Naive thymus-derived CD8-positive, alpha-beta T cell (primary cell): ENCODE data around the gene DROSHA. TPM values are rescaled to one million over a fixed set of nuclear protein-coding genes. Genes with fewer than 3 reads are reported as not detected.
A peak's percentile ranks its signal among the peaks of the same experiment; 100 is the strongest.
"Not testable (repeated sequence)": the region's sequence is repeated elsewhere in the genome, so short reads cannot be mapped to it uniquely, and the experiment has no call there.

Experiments
- ATAC-seq, 2 donors: fragments of 150-1000 bp; cut with Tn5 transposase in 1 of 2; sonication (Bioruptor Pico), chemical (Tn5 transposase) in 1 of 2; 1 replicate in 1 of 2; 2 replicates in 1 of 2; pipeline ENCODE4 v1.10.0; 2021; ENCODE audit warnings: mild to moderate bottlenecking in 2 of 2, moderate library complexity in 2 of 2
- POLR2A ChIA-PET: fragments of 350-600 bp; sonication (Branson Sonifier 250); formaldehyde crosslinking; loops from one replicate; lab custom pipeline; 2021; ENCODE audit warnings: antibody characterized with exemption; lab: Charles Lee
- DNase-seq, 10 donors: peaks; one replicate each; pipeline versions ENCODE4 v3.0.0 to v3.0.0-alpha.2; 2020 to 2022
- H3K27ac Mint-ChIP-seq, 10 donors: one replicate each; pipeline ENCODE4 v1.8.0; 2020 to 2022; ENCODE audit warnings: mild to moderate bottlenecking in 10 of 10, mixed read lengths in 10 of 10, moderate library complexity in 4 of 10, inconsistent platforms in 1 of 10
- H3K27me3 Mint-ChIP-seq, 5 donors: one replicate each; pipeline ENCODE4 v1.8.0; 2021 to 2022; ENCODE audit warnings: mixed read lengths in 5 of 5
- H3K36me3 Mint-ChIP-seq, 3 donors: one replicate each; pipeline ENCODE4 v1.8.0; 2020 to 2022; ENCODE audit warnings: mixed read lengths in 3 of 3, mild to moderate bottlenecking in 2 of 3, inconsistent platforms in 1 of 3
- H3K4me1 Mint-ChIP-seq, 4 donors: one replicate each; pipeline ENCODE4 v1.8.0; 2021 to 2022; ENCODE audit warnings: mixed read lengths in 4 of 4
- H3K4me3 Mint-ChIP-seq, 10 donors: one replicate each; pipeline ENCODE4 v1.8.0; 2020 to 2022; ENCODE audit warnings: mild to moderate bottlenecking in 10 of 10, mixed read lengths in 10 of 10, moderate library complexity in 6 of 10, inconsistent platforms in 1 of 10
- H3K9me3 Mint-ChIP-seq, 9 donors: one replicate each; pipeline ENCODE4 v1.8.0; 2020 to 2022; ENCODE audit warnings: mixed read lengths in 9 of 9, mild to moderate bottlenecking in 3 of 9, inconsistent platforms in 1 of 9, moderate library complexity in 1 of 9
- polyA plus RNA-seq, 3 donors: library from polyadenylated mRNA; unstranded; fragments of 300-500 nt; fragmentation: Illumina TruSeq; gene quantifications; one replicate each; pipeline ENCODE4 v1.2.3, GENCODE V29; 2021
- total RNA-seq, 8 experiments: library from RNA in 2 of 8; stranded (reverse) in 2 of 8; gene quantifications; one replicate each; pipeline ENCODE4 v1.2.3 and lab custom pipeline; 2021 to 2026

The DROSHA gene
- 10 to 100 TPM; 67.7 to 72.7 TPM for total RNA-seq
- 10 to 100 TPM; 13.5 to 25.0 (median 16.7) TPM for polyA plus RNA-seq
- 26.0 to 50.6 (median 38.0) reads per million in 6 experiments for total RNA-seq (lab: John Stamatoyannopoulos, UW)

- H3K27ac Mint-ChIP-seq: peak within 1 kb of the TSS; percentile 93 to 98 (median 96)
- POLR2A ChIA-PET: interaction anchor here (1.1 to 1.2 kb wide), 2 partner anchors 11 to 642 kb away, joined by 4 read pairs; partner anchors contain the start of gene GOLPH3
- H3K4me3 Mint-ChIP-seq: peak within 1 kb of the TSS; percentile 91 to 100 (median 99)
- peaks cover 7 to 60% (median 20%) of the 10 kb centered on the region in 3 donors for H3K36me3 Mint-ChIP-seq
- no peaks in the 10 kb centered on the region for H3K9me3 Mint-ChIP-seq
- H3K27me3 Mint-ChIP-seq: no peaks in the 10 kb centered on the region
- ATAC-seq (peak; percentile 96), DNase-seq (peak; percentile 78 to 92 (median 86))
- peaks cover 29 to 72% (median 65%) of the 10 kb centered on the region in 4 donors for H3K4me1 Mint-ChIP-seq
These were observed at the start of gene DROSHA, which contains the start of gene C5orf22 for GRCh38 chr5:31531888-31532547. DROSHA (minus strand) TSS chr5:31532093; CDS start chr5:31529059, 3,034 bp downstream. C5orf22 (plus strand) TSS chr5:31532301; CDS start chr5:31532393, 92 bp downstream.

GRCh38 chr5:31579558-31579957 is 47.7 kb upstream of the DROSHA start:
- Mint-ChIP-seq H3K4me1 (no peaks in the 10 kb centered on the region), H3K9me3 (no peaks in the 10 kb centered on the region), H3K36me3 (no peaks in the 10 kb centered on the region), H3K27me3 (peaks cover 11 to 22% (median 13%) of the 10 kb centered on the region in 5 donors), H3K4me3 (no peak overlapping the region), H3K27ac (no peak overlapping the region)
- DNase-seq (no peak), ATAC-seq (no peak)
- POLR2A ChIA-PET: interaction anchor here (0.6 kb wide), 1 partner anchor 18 kb away, joined by 4 read pairs; no protein-coding TSS in a partner anchor

- H3K36me3 Mint-ChIP-seq: no peaks in the 10 kb centered on the region
- H3K27ac Mint-ChIP-seq: peak overlapping the region in 1 of 10 donors; percentile 2
- ATAC-seq (no peak), DNase-seq (no peak)
- no peaks in the 10 kb centered on the region for H3K9me3 Mint-ChIP-seq
- POLR2A ChIA-PET: no interaction called here
- no peaks in the 10 kb centered on the region for H3K4me1 Mint-ChIP-seq
- H3K4me3 Mint-ChIP-seq: no peak overlapping the region
- peaks cover 9 to 17% (median 13%) of the 10 kb centered on the region in 5 donors for H3K27me3 Mint-ChIP-seq
These were observed 45.5 kb upstream of the DROSHA start for GRCh38 chr5:31577438-31577837.

- Mint-ChIP-seq H3K4me1 (no peaks in the 10 kb centered on the region), H3K4me3 (no peak overlapping the region), H3K9me3 (no peaks in the 10 kb centered on the region), H3K36me3 (no peaks in the 10 kb centered on the region), H3K27ac (no peak overlapping the region), H3K27me3 (peaks cover 4 to 21% (median 12%) of the 10 kb centered on the region in 5 donors)
- ATAC-seq: no peak
- DNase-seq: no peak
- POLR2A ChIA-PET: interaction anchor here (0.7 kb wide), 1 partner anchor 11 kb away, joined by 5 read pairs; no protein-coding TSS in a partner anchor
These were observed 42.9 kb upstream of the DROSHA start for GRCh38 chr5:31574772-31575171.

- Mint-ChIP-seq H3K27me3 (peaks cover 4 to 21% (median 12%) of the 10 kb centered on the region in 5 donors), H3K36me3 (no peaks in the 10 kb centered on the region), H3K9me3 (no peaks in the 10 kb centered on the region), H3K27ac (no peak overlapping the region), H3K4me1 (no peaks in the 10 kb centered on the region), H3K4me3 (no peak overlapping the region)
- ATAC-seq (no peak), DNase-seq (no peak)
- POLR2A ChIA-PET: no interaction called here
These were observed 41.7 kb upstream of the DROSHA start for GRCh38 chr5:31573494-31574142.

GRCh38 chr5:31569068-31569467 is 37.2 kb upstream of the DROSHA start:
- ATAC-seq (no peak), DNase-seq (no peak)
- Mint-ChIP-seq H3K9me3 (peaks cover 0 to 8% (median 2%) of the 10 kb centered on the region in 9 donors), H3K27ac (no peak overlapping the region), H3K36me3 (peaks cover 0 to 8% (median 7%) of the 10 kb centered on the region in 3 donors), H3K27me3 (peaks cover 5 to 27% (median 6%) of the 10 kb centered on the region in 5 donors), H3K4me3 (no peak overlapping the region), H3K4me1 (no peaks in the 10 kb centered on the region)
- POLR2A ChIA-PET: no interaction called here

GRCh38 chr5:31568302-31568835 is 36.5 kb upstream of the DROSHA start:
- H3K9me3 Mint-ChIP-seq: peaks cover 0 to 8% (median 2%) of the 10 kb centered on the region in 9 donors
- DNase-seq (no peak), ATAC-seq (no peak)
- POLR2A ChIA-PET: no interaction called here
- H3K27ac Mint-ChIP-seq: no peak overlapping the region
- peaks cover 0 to 8% (median 7%) of the 10 kb centered on the region in 3 donors for H3K36me3 Mint-ChIP-seq
- H3K4me3 Mint-ChIP-seq: no peak overlapping the region
- no peaks in the 10 kb centered on the region for H3K4me1 Mint-ChIP-seq
- H3K27me3 Mint-ChIP-seq: peaks cover 5 to 25% (median 6%) of the 10 kb centered on the region in 5 donors

GRCh38 chr5:31566362-31566761 is 34.5 kb upstream of the DROSHA start:
- H3K9me3 Mint-ChIP-seq, H3K4me3 Mint-ChIP-seq, H3K4me1 Mint-ChIP-seq, H3K27ac Mint-ChIP-seq, POLR2A ChIA-PET, ATAC-seq, H3K36me3 Mint-ChIP-seq, DNase-seq: not testable (repeated sequence)
- H3K27me3 Mint-ChIP-seq: peaks cover 2 to 15% (median 6%) of the 10 kb centered on the region in 5 donors

- H3K27me3 Mint-ChIP-seq: peaks cover 0 to 15% (median 5%) of the 10 kb centered on the region in 5 donors
- no peak overlapping the region for H3K4me3 Mint-ChIP-seq
- H3K27ac Mint-ChIP-seq: no peak overlapping the region
- POLR2A ChIA-PET: no interaction called here
- DNase-seq: no peak
- ATAC-seq: no peak
- H3K4me1 Mint-ChIP-seq: no peaks in the 10 kb centered on the region
- peaks cover 0 to 8% (median 2%) of the 10 kb centered on the region in 9 donors for H3K9me3 Mint-ChIP-seq
- H3K36me3 Mint-ChIP-seq: peaks cover 1 to 8% (median 7%) of the 10 kb centered on the region in 3 donors
These were observed 31.3 kb upstream of the DROSHA start for GRCh38 chr5:31563216-31563615.

- H3K27ac Mint-ChIP-seq: no peak overlapping the region
- DNase-seq: no peak
- no peak for ATAC-seq
- no peaks in the 10 kb centered on the region for H3K4me1 Mint-ChIP-seq
- no peak overlapping the region for H3K4me3 Mint-ChIP-seq
- H3K9me3 Mint-ChIP-seq: peaks cover 0 to 8% (median 2%) of the 10 kb centered on the region in 9 donors
- H3K27me3 Mint-ChIP-seq: peaks cover 0 to 15% (median 3%) of the 10 kb centered on the region in 5 donors
- peaks cover 8 to 12% (median 11%) of the 10 kb centered on the region in 3 donors for H3K36me3 Mint-ChIP-seq
- POLR2A ChIA-PET: no interaction called here
These were observed 30.1 kb upstream of the DROSHA start for GRCh38 chr5:31561946-31562345.

- Mint-ChIP-seq H3K27ac (no peak overlapping the region), H3K4me3 (no peak overlapping the region), H3K9me3 (peaks cover 0 to 2% (median 0%) of the 10 kb centered on the region in 9 donors), H3K4me1 (no peaks in the 10 kb centered on the region), H3K27me3 (no peaks in the 10 kb centered on the region), H3K36me3 (peaks cover 9 to 29% (median 16%) of the 10 kb centered on the region in 3 donors)
- DNase-seq: no peak
- ATAC-seq: no peak
- POLR2A ChIA-PET: no interaction called here
These were observed 28.0 kb upstream of the DROSHA start for GRCh38 chr5:31559942-31560341.

- Mint-ChIP-seq H3K4me3 (no peak overlapping the region), H3K27me3 (no peaks in the 10 kb centered on the region), H3K27ac (no peak overlapping the region), H3K36me3 (peaks cover 9 to 60% (median 35%) of the 10 kb centered on the region in 3 donors), H3K4me1 (no peaks in the 10 kb centered on the region), H3K9me3 (no peaks in the 10 kb centered on the region)
- DNase-seq: no peak
- no peak for ATAC-seq
- POLR2A ChIA-PET: no interaction called here
These were observed 24.6 kb upstream of the DROSHA start for GRCh38 chr5:31556461-31556860.
